Glutamatergic neuron (in vitro differentiated cells): ENCODE results near the gene SERGEF. TPM values are rescaled to one million over a fixed set of nuclear protein-coding genes. Genes with fewer than 3 reads are reported as not detected.

Source experiments
- DNase-seq: peaks from one replicate; pipeline ENCODE4 v3.0.0; 2022
- H3K27ac Mint-ChIP-seq: one replicate; pipeline ENCODE4 v1.8.0; 2020; ENCODE audit warnings: mild to moderate bottlenecking, mixed read lengths, inconsistent platforms; ENCODE audit not compliant: unreplicated experiment
- H3K27me3 Mint-ChIP-seq: one replicate; pipeline ENCODE4 v1.8.0; 2020; ENCODE audit warnings: mild to moderate bottlenecking, moderate library complexity, mixed read lengths, inconsistent platforms; ENCODE audit not compliant: unreplicated experiment
- H3K36me3 Mint-ChIP-seq: one replicate; pipeline ENCODE4 v1.8.0; 2020; ENCODE audit warnings: mild to moderate bottlenecking, mixed read lengths, inconsistent platforms; ENCODE audit not compliant: unreplicated experiment
- H3K4me1 Mint-ChIP-seq: one replicate; pipeline ENCODE4 v1.8.0; 2020; ENCODE audit warnings: mild to moderate bottlenecking, low read depth, mixed read lengths, inconsistent platforms; ENCODE audit not compliant: unreplicated experiment
- H3K4me3 Mint-ChIP-seq: one replicate; pipeline ENCODE4 v1.8.0; 2020; ENCODE audit warnings: mild to moderate bottlenecking, mixed read lengths, inconsistent platforms; ENCODE audit not compliant: unreplicated experiment
- H3K9me3 Mint-ChIP-seq: one replicate; pipeline ENCODE4 v1.8.0; 2020; ENCODE audit warnings: mild to moderate bottlenecking, moderate library complexity, mixed read lengths, inconsistent platforms; ENCODE audit not compliant: unreplicated experiment
- total RNA-seq: library from RNA; stranded (reverse); fragmentation: NEBNext Ultra II Directional; extraction: Animal tissue kit (Norgen Biotek cat#: 25700); gene quantifications from one replicate; pipeline ENCODE4 v1.2.1, GENCODE V29; 2021; ENCODE audit not compliant: unreplicated experiment
- TF ChIP-seq, protein P1 (sequence below): fragments of 200-600 bp; sonication (generic); IDR thresholded peaks from one replicate; pipeline ENCODE4 v1.5.0; 2021; ENCODE audit not compliant: partially characterized antibody, unreplicated experiment

Gene SERGEF
- total RNA-seq, 1 donor from 2014 or later, result 42.5 TPM

DNA sequence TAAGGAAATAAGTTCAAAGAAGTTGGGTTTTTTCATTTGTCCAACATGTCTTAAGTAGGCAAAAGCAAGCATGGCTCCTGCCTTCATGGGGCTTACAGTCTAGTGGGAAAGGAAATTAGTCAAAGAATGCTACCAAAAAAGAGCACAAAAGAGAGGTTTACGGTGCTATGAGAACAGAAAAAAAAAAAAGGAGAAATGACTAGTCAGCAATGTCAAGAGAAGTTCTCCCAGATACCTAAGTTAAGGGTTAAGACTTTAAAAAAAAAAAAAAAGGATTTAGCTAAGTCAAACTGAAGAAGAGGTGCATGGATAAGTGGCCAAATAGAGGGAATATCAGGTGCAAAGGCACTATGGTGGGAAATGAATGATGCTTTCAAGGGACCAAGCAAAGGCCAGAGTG, 29.3 kb downstream of the SERGEF start:
- peaks cover 3% of the 10 kb centered on the region for H3K4me1 Mint-ChIP-seq
- DNase-seq, result no peak
- TF ChIP-seq, protein P1, sequence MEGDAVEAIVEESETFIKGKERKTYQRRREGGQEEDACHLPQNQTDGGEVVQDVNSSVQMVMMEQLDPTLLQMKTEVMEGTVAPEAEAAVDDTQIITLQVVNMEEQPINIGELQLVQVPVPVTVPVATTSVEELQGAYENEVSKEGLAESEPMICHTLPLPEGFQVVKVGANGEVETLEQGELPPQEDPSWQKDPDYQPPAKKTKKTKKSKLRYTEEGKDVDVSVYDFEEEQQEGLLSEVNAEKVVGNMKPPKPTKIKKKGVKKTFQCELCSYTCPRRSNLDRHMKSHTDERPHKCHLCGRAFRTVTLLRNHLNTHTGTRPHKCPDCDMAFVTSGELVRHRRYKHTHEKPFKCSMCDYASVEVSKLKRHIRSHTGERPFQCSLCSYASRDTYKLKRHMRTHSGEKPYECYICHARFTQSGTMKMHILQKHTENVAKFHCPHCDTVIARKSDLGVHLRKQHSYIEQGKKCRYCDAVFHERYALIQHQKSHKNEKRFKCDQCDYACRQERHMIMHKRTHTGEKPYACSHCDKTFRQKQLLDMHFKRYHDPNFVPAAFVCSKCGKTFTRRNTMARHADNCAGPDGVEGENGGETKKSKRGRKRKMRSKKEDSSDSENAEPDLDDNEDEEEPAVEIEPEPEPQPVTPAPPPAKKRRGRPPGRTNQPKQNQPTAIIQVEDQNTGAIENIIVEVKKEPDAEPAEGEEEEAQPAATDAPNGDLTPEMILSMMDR, result no peak
- H3K27ac Mint-ChIP-seq, result no peak overlapping the region
- peaks cover 1% of the 10 kb centered on the region for H3K9me3 Mint-ChIP-seq
- H3K36me3 Mint-ChIP-seq, result no peaks in the 10 kb centered on the region
- H3K4me3 Mint-ChIP-seq, result no peak overlapping the region
- H3K27me3 Mint-ChIP-seq, result peaks cover 2% of the 10 kb centered on the region

DNA sequence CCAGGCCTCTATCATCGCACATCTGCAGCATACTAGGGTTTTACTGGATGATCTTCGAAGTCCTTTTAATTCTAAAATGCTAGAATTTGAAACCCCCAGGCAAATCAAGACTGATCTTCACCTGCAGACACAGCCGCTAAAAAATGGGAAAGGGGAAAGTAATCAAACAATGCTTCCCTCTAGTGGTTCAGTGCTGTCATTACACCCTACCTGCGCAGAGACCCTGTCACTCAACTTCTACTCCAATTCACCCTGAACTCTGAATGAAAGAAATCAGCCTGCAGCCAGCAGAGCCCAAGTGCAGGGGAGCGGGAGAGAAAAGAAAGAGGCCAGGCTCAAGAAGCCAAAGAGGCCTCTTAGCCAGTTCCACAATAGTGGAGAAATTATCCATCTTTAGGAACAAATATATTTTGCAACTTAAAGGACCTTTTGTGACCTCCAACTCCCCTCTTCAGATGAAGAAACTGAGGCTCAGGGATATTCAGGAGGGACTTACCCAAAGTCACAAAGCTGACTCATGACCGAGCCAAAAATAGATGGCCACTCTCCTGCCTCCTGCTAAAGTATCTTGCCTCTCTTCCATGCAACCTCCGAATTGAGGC, 33.0 kb downstream of the SERGEF start:
- Mint-ChIP-seq H3K9me3 (peaks cover 1% of the 10 kb centered on the region), H3K4me1 (peaks cover 10% of the 10 kb centered on the region), H3K27ac (no peak overlapping the region), H3K27me3 (peaks cover 2% of the 10 kb centered on the region), H3K4me3 (no peak overlapping the region), H3K36me3 (no peaks in the 10 kb centered on the region)
- no peak for DNase-seq
- TF ChIP-seq, protein P1, result peak; percentile 98

DNA sequence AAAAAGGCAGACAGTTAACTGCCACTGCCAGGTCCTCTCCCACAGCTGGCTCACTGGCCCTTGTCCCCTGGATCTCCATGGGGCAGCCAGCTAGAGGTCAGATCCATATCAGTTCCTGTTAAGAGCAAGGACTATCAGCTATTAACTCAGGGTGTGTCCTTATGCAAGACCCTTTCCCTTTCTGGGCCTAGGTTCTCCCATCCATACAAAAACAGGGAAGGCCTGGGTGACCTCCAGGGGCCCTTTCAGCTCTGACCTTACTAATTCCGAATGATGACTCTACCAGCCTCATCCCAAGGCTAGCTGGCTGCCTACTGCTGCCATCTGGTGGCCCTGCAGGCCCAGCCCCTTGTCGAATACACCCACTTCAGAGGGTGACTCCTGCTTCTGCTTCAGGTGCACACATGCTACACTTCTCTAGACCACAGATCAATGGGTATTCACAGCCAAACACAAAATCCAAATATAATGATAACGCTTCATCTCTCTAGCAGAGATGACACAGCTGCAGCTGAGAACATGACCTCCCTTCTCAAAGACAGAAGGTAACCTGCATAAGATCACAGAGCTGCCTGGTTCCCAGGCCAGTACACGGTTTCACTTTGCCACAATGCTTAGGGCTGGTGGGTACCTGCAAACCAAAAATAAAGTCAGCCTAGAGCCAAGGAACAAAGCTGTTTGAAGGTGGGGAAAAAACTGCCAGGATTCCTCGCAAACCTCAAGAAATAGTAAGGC, 34.1 kb downstream of the SERGEF start:
- H3K4me1 Mint-ChIP-seq, result peaks cover 19% of the 10 kb centered on the region
- H3K27ac Mint-ChIP-seq, result no peak overlapping the region
- H3K4me3 Mint-ChIP-seq, result peak overlapping the region; percentile 2
- peak; percentile 83 for DNase-seq
- H3K27me3 Mint-ChIP-seq, result peaks cover under 1% of the 10 kb centered on the region
- TF ChIP-seq, protein P1, result peak; percentile 57
- H3K9me3 Mint-ChIP-seq, result no peaks in the 10 kb centered on the region
- no peaks in the 10 kb centered on the region for H3K36me3 Mint-ChIP-seq

DNA sequence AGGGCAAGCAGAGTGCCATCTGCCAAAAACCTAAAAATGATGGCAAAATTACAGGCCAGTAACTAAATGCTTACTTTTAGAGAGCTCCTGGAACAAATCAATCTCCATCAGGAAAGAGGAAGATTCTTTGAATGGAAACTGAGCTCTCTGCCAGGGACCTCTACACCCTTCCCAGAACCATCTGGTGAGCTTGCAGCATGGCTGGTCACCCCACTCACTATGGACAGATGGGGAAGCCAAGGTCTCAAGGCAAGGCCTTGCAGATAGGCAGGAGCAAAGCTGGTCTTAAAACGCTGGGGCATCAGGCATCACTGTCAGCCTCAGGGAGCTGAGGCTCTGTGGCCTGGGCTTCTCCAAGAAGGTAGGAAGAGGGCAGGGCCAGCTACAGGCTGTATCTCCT, 36.2 kb downstream of the SERGEF start:
- TF ChIP-seq, protein P1, result no peak
- peaks cover 6% of the 10 kb centered on the region for H3K36me3 Mint-ChIP-seq
- no peak for DNase-seq
- no peaks in the 10 kb centered on the region for H3K27me3 Mint-ChIP-seq
- H3K4me1 Mint-ChIP-seq, result peaks cover 26% of the 10 kb centered on the region
- peaks cover under 1% of the 10 kb centered on the region for H3K9me3 Mint-ChIP-seq
- no peak overlapping the region for H3K27ac Mint-ChIP-seq
- H3K4me3 Mint-ChIP-seq, result no peak overlapping the region

DNA sequence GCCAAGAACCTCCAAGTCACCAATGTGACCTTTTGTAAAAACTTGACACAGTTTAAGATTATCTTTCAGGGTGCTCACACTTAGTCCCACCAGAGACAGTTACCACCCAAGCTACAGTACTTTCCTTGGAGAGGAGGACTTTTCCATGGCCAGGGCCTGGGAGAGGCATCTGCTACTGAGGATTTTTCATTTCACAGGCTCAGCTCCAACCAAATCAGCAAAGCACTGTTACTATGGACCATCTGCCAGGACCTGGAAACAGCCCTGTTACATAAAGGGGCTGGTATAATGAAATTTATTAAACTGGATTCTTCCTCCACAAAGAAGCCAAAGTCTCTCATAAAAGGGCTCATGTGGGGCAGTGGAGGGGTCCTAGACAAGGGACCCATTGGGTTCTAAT, 38.6 kb downstream of the SERGEF start:
- TF ChIP-seq, protein P1, result no peak
- H3K27ac Mint-ChIP-seq, result peak overlapping the region; percentile 49
- H3K4me1 Mint-ChIP-seq, result peaks cover 26% of the 10 kb centered on the region
- H3K4me3 Mint-ChIP-seq, result no peak overlapping the region
- H3K36me3 Mint-ChIP-seq, result peaks cover 20% of the 10 kb centered on the region
- H3K27me3 Mint-ChIP-seq, result no peaks in the 10 kb centered on the region
- no peak for DNase-seq
- peaks cover 2% of the 10 kb centered on the region for H3K9me3 Mint-ChIP-seq
